ENCODE data around the gene C16orf82.
A peak's percentile ranks its signal among the peaks of the same experiment; 100 is the strongest.
"Not testable (repeated sequence)": the region's sequence is repeated elsewhere in the genome, so short reads cannot be mapped to it uniquely, and the experiment has no call there.

C16orf82 gene

DNA sequence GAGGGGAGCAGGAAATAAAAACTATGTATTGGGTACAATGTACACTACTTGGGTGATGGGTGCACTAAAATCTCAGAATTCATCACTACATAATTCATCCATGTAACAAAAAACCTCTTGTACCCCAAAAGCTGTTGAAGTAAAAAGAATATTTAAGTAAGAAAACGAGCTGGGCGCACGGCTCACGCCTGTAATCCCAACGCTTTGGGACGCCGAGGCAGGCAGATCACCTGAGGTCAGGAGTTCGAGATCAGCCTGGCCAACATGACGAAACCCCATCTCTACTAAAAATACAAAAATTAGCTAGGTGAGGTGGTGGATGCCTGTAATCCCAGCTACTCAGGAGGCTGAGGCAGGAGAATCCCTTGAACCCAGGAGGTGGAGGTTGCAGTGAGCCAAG lies 19.3 kb downstream of the C16orf82 start:
- not testable (repeated sequence) for DNase-seq (ENCODE audit: low read depth in 1 of 2, low spot score in 1 of 2)

DNA sequence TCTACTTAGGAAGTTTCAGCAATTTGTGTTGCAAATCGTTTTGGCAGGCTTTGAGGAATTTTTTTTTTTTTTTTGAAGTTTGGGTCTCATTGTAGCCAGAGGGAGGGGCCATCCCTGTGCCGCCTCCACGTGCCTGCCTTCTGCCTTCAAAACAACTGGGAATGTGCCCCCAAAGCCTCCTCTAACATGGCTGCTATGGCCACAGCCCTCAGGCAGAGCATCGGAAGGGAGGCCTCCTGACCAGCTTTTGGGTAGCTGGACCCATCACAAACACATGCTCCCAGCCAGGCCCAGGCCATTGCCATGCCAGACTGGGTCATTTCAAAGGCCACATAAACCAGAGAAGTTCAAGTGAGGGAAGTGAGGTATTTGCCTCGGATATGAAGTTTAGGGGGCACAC lies 21.5 kb downstream of the C16orf82 start:
- no peak for DNase-seq (ENCODE audit: low read depth in 1 of 2, low spot score in 1 of 2)

DNA sequence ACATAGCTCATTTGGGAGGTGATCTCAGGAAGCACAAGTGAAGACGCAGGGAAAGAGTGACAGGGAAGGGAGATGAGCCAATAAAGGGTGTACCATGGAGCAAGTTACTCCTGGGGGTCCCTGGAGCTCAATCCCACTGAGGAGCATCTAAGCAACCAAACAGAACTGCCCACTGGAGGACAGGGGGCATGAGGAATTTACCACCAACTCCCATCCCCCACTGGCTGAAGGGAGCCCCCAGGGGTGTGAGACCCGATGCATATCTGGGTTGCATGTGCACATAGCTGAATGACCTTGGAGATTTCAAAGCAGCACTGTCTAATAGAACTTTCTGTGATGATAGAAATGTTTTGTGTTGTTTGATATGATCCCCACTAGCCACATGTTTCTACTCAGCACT lies 29.6 kb downstream of the C16orf82 start:
- DNase-seq (ENCODE audit: low read depth in 1 of 2, low spot score in 1 of 2), result no peak

GRCh38 chr16:27097800-27098230 lies 31.1 kb downstream of the C16orf82 start:
- no peak for DNase-seq (ENCODE audit: low read depth in 1 of 2, low spot score in 1 of 2)

DNA sequence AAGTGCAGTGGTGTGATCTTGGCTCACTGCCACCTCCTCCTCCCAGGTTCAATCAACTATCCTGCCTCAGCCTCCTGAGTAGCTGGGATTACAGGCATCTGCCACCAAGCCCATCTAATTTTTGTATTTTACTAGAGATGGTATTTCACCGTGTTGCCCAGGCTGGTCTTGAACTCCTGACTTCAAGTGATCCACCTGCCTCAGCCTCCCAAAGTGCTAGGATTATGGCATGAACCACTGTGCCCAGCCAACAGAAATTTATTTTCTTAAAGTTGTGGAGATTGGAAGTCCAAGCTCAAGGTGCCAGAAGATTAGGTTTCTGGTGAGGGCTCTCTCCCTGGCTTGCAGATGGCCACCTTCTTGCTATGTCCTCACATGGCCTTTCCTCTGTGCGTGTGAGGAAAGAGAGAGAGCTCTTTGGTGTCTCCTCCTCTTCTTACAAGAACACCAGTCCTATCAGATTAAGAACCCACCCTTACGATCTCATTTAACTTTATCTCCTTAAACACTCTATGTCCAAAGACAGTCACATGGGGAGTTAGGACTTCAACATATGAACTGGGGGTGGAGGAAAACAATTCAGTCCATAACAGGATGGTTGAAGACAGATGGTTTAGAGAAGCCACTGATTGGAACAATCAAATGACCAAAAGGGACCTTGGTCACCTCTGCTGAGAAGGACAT lies 31.8 kb downstream of the C16orf82 start:
- no peak for DNase-seq (ENCODE audit: low read depth in 1 of 2, low spot score in 1 of 2)

- no peak for DNase-seq (ENCODE audit: low read depth in 1 of 2, low spot score in 1 of 2)
Measured at GRCh38 chr16:27102701-27103575, 36.2 kb downstream of the C16orf82 start.

DNA sequence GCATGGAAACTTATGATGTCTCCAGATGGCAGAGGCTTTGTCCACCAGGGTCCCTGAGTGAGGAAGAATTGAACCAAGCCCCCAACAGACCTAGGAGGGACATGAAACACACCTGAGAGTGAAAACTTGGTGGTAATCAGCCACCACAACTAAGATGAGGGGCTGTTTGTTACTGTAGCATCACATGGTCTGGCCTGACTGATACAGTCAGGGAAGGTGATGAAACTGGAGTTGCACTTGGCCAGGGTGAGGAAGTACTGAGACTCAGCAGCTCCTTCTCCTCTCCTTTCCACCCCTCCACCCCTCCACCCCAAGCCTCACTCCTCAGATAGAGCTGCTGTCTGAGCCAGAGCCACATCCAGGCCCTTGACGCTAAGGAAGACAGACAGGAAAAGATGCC lies 37.2 kb downstream of the C16orf82 start:
- no peak for DNase-seq (ENCODE audit: low read depth in 1 of 2, low spot score in 1 of 2)

- no peak for DNase-seq (ENCODE audit: low read depth in 1 of 2, low spot score in 1 of 2)
Measured at GRCh38 chr16:27106305-27106704, 39.6 kb downstream of the C16orf82 start.

DNA sequence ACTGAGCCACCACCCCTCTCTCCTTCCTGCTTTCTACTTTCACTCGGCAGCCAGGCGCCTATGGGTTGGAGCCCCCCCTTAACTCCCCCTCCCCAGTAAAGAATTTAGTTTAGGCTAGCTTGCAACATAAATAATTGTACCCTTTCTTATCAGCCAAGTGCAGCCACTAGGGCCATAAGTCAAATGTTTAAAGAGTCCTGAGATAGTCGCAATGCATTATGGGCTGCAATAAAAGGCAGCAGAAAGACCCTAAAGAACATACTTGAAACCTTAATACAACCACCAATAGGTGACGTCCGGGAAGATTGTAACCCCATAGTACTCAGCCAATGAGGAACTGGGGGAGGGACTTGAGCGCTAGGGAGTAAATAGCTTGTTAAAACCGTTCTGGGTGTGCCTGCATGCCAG lies 40.5 kb downstream of the C16orf82 start:
- no peak for DNase-seq (ENCODE audit: low read depth in 1 of 2, low spot score in 1 of 2)

DNA sequence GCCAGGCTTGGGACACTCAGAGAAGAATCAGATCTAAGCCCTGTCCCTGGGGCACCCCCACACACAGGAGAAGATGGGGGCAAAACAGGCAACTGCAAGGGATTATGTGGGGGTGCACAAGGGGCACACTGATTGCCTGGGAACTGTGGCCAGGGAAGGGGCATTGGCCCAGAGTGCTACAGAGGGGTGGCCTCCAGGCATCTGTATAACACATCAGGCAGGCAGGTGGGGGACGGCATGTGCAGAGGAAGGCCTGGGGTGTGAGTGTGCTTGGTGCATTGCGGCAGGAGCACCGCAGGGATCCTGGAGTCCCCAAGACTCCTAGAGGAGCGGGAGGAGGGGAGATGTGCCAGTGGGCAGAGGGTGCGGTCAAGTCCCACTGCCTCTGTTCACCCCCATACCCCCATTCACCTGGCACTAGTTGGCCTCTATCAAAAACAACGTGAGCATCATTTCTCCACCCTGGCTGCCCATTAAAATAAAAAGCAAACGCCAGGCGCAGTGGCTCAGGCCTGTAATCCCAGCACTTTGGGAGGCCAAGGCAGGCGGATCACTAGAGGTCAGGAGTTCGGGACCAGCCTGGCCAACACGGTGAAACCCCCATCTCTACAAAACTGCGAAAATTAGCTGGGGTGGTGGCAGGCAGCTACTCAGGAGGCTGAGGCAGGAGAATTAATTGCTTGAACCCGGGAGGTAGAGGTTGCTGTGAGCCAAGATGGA lies 41.5 kb downstream of the C16orf82 start:
- DNase-seq (ENCODE audit: low read depth in 1 of 2, low spot score in 1 of 2), result no peak

- no peak for DNase-seq (ENCODE audit: low read depth in 1 of 2, low spot score in 1 of 2)
Measured at GRCh38 chr16:27108826-27109665, 42.3 kb downstream of the C16orf82 start.

DNA sequence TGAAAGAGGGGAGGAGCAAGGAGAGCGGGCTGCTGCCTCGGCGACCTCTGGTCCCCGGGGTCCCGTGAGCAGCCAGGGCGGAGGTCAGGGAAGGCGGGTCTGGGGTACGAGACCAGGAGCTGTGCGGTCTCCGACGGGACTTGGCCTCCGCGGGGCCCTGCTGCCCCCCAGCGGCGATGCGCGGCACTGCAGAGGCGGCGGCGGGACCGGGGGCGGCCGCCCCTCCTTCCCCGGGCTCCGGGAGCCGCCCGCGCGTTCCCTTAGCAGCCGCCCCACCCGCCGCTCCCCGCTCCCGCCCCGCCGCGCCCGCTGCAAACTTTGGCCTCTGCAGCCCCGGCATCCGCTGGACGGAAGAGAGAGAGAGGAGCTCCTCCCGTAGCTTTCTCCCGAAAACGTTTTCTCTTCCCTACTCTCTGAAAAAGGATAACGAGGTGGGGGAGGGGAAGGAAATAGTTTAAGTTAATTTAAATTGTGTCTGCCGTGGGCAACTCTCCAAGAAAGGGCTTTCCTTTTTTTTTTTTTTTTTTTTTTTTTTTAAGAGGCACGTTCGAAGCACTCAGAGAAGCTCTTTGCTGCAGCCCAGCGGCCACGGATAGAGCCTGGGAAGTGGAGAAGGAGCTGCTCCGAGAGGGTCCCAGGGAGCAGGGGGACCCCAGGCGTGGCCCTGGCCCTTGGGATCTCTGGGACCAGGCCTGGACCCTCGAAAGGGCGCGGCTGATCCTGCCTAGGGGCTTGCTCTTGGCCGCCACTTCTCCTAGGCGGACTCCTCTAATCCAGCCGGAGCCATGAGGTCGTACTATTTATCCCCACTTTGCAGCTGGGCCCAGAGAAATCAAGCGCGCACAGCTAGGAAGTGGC lies 43.2 kb downstream of the C16orf82 start:
- DNase-seq (ENCODE audit: low read depth in 1 of 2, low spot score in 1 of 2), result peak; percentile 69 to 76

GRCh38 chr16:27110524-27110896 lies 43.8 kb downstream of the C16orf82 start:
- DNase-seq (ENCODE audit: low read depth in 1 of 2, low spot score in 1 of 2), result no peak

DNA sequence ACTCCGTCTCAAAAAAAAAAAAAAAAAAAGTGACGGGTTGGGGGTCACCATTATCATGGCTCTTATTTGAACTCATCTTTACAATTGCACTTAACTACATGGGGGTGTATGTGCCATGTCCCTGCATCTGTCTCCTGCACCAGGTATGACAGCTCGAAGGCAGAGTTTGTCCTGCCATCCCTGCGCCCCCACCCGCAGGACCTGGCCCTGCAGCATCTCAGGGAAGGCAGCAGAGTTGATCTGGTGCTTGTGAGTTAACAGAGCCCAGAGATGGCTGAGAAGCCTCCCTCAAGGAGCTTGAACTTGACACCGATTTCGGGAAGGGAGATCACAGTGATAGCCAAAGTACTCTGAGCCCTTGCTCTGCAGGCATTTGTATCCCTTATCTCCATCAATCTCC lies 44.8 kb downstream of the C16orf82 start:
- DNase-seq (ENCODE audit: low read depth in 1 of 2, low spot score in 1 of 2), result no peak

DNA sequence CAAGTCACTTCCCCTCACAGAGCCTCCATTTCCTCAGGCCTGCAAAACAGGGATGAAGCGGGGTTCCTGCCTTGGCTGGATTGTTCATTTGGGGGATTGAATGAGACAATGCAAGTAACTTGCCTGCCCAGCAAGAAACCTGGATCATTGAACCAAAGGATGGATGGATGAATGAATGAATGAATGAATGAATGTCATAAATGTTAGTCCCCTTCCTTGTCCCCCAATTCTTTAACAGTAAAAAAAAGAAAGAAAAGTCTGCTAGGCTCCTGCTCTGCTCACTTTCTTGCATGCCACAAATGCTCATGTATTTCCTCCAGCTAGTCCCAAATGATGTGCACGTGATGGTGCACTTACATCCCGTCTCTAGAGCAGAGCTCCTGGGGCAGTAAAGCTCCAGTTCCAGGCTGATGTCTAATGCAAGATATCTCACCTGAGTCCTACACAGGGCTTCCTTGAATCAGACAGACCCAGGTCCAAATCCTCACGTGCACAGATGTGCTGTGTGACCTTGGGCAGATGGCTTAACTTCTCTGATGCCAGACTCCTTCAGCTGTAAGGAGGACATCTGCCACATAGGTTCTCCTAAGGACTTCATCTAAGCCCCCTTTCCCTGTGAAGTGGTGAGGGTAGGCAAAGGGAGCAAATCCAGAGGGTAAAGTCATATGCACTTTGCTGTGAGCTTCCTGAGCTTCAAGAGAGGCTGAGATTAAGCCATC lies 45.5 kb downstream of the C16orf82 start:
- no peak for DNase-seq (ENCODE audit: low read depth in 1 of 2, low spot score in 1 of 2)

DNA sequence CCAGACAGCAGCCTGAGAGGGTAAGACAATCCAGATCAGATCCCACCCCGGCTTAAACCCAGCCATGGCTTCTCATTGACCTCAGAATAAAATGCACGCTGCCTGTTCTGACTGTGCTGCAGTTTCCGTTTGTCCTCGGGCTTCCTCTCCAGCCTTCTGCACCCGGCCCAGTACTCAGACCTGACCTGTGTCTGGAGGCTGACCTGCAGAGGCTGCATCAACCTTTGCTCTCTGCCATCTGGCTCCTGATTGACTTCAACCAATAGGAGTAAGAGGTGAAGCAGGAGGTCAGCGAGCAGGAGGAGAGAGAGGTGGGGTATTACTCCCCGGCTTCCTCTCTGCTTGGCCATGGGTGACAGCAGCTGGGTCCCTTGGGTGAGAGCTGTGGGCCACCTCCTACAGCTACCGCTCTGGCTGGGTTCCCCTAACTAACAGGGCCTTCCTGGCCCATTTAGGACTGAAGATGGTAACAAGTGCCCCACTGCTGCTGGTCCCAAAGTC lies 46.7 kb downstream of the C16orf82 start:
- DNase-seq (ENCODE audit: low read depth in 1 of 2, low spot score in 1 of 2), result no peak

DNA sequence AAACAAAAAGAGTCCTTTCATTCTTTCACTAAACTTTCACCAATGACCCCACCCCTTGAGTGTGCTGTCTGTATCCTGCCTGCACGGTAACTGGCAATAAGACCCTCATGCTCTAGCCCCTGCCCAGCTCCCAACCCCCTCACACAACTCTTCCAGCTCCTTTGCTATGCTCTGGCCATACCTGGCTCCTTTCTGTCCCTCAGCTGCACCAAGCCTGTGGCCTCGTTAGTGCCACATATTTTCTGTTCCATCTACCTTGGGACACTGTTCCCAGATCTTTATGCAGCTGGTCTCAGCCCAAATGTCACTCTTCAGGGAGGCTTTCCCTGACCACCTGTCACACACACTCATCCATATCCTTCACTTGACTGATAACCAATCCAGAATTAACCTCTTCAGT lies 47.3 kb downstream of the C16orf82 start:
- no peak for DNase-seq (ENCODE audit: low read depth in 1 of 2, low spot score in 1 of 2)

GRCh38 chr16:27118526-27118925 lies 51.8 kb downstream of the C16orf82 start:
- DNase-seq (ENCODE audit: low read depth in 1 of 2, low spot score in 1 of 2), result no peak

Measured in activated CD4-positive, alpha-beta T cell treated with anti-CD3 and anti-CD28 coated beads, Interleukin-2, amount 50 U/mL, for 24 hours (primary cell).